MM.1S (cell line): Measurements from ENCODE around the gene NCAPH2.

Experiments
- DNase-seq: peaks from one replicate; pipeline ENCODE4 v3.0.0-alpha.2; 2015
- H2AFZ ChIP-seq: fragments of 300-600 bp; sonication (generic); 2 replicates; pipeline ENCODE4 v1.6.0; 2016; ENCODE audit warnings: antibody characterized with exemption, low read length
- H3F3A ChIP-seq: fragments of 300-600 bp; sonication (generic); 2 replicates; pipeline ENCODE4 v1.6.1; 2016; ENCODE audit warnings: mild to moderate bottlenecking, antibody characterized with exemption, low read length, moderate library complexity, mixed read lengths; ENCODE audit not compliant: insufficient read depth
- H3K27ac ChIP-seq: fragments of 300-600 bp; sonication (generic); 2 replicates; pipeline ENCODE4 v1.5.1; 2016; ENCODE audit warnings: mild to moderate bottlenecking, low read length
- H3K27me3 ChIP-seq: fragments of 300-600 bp; sonication (generic); replicated peaks from 2 replicates; pipeline ENCODE4 v1.6.0; 2016; ENCODE audit warnings: low read length; ENCODE audit not compliant: insufficient read depth
- H3K36me3 ChIP-seq: fragments of 300-600 bp; sonication (generic); replicated peaks from 2 replicates; pipeline ENCODE4 v1.6.1; 2016; ENCODE audit warnings: mild to moderate bottlenecking, low read length, mixed read lengths; ENCODE audit not compliant: insufficient read depth
- H3K4me1 ChIP-seq: fragments of 300-600 bp; sonication (generic); 2 replicates; pipeline ENCODE4 v1.6.1; 2016; ENCODE audit warnings: low read length, mixed read lengths
- H3K4me2 ChIP-seq: fragments of 300-600 bp; sonication (generic); 2 replicates; pipeline ENCODE4 v1.6.0; 2016; ENCODE audit warnings: low read depth, low read length
- H3K4me3 ChIP-seq: fragments of 300-600 bp; sonication (generic); 2 replicates; pipeline ENCODE4 v1.5.1; 2016; ENCODE audit warnings: low read length, mixed read lengths
- H3K79me2 ChIP-seq: fragments of 300-600 bp; sonication (generic); 2 replicates; pipeline ENCODE4 v1.6.1; 2016; ENCODE audit warnings: mixed run types, low read length, mixed read lengths
- H3K9ac ChIP-seq: fragments of 300-600 bp; sonication (generic); 2 replicates; pipeline ENCODE4 v1.6.1; 2016; ENCODE audit warnings: low read length, mixed read lengths
- H3K9me2 ChIP-seq: fragments of 300-600 bp; sonication (generic); replicated peaks from 2 replicates; pipeline ENCODE4 v1.6.1; 2016; ENCODE audit warnings: mild to moderate bottlenecking, low read length, mixed read lengths; ENCODE audit not compliant: insufficient read depth
- H3K9me3 ChIP-seq: fragments of 300-600 bp; sonication (generic); replicated peaks from 2 replicates; pipeline ENCODE4 v1.6.1; 2016; ENCODE audit warnings: mild to moderate bottlenecking, low read length, mixed read lengths; ENCODE audit not compliant: insufficient read depth
- H4K20me1 ChIP-seq: fragments of 300-600 bp; sonication (generic); 2 replicates; pipeline ENCODE4 v1.6.1; 2016; ENCODE audit warnings: mild to moderate bottlenecking, low read length, moderate library complexity, mixed read lengths; ENCODE audit not compliant: insufficient read depth
- EZH2 ChIP-seq: fragments of 300-600 bp; sonication (generic); optimal IDR thresholded peaks from 2 replicates; pipeline ENCODE3; 2017; ENCODE audit warnings: low read depth, mild to moderate bottlenecking, antibody characterized with exemption, low read length, mixed read lengths
- EZH2phosphoT487 ChIP-seq: fragments of 300-600 bp; sonication (generic); IDR thresholded peaks from 2 replicates; pipeline ENCODE4 v1.6.1; 2018; ENCODE audit warnings: antibody characterized with exemption, low read length
- TF ChIP-seq, protein P1 (sequence below): fragments of 300-600 bp; sonication (generic); IDR thresholded peaks from 2 replicates; pipeline ENCODE4 v1.5.1; 2016; ENCODE audit warnings: antibody characterized with exemption, low read length, mixed read lengths

NCAPH2 gene

DNA sequence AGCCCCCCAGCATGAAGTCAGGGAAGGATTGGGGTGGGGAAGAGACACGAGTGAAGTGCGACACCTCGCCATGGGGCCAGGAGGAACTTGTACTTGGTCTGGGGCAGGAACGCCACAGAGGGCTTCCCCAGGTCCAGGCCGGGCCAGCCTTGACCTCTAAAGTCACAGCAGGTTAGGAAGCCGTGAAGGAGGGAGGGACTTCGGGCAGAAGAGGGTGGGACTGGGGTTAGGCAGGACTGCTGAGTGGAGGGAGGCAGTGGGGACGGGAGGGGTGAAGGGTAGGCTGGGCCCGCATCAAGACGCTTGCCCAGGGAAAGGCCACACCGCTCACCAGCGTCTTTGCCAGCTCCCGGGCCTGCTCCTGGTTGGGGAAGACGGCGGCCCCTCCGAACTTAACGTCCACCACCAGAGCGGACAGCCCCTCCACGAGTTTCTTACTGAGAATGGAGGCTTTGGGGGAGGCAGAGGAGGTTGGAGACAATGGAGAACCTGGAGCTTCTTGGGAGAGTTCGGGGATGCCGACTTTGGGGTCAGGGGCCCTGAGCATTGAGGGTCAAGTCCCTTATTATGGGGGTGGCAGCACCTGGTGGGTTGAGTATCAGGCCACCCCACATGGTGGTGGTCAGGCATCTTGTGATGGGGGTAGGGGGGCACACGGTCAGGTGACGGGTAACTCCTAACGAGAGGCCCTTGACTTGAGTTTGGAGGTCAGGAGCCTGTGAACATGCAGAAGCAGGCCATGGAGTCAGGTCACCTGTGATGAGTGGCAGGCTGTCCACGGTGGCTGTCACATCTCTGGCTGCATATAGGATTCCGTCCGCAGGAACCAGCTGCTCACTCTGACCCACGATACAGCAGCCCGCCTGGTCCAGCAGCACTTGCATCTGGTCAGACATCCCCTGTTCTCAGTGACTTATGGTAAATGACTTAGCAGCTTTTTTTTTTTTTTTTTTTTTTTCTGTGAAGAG, 19.1 kb downstream of the NCAPH2 start:
- Histone ChIP-seq H3K9ac (peak overlapping the region; percentile 92), H3K4me3 (peak overlapping the region; percentile 88), H3K27me3 (peaks cover 9% of the 10 kb centered on the region; the same call in 1 of the 2 replicates), H3K27ac (peak overlapping the region; percentile 87), H3K79me2 (peaks cover 35% of the 10 kb centered on the region), H3K9me3 (no peaks in the 10 kb centered on the region), H3F3A (peaks cover 26% of the 10 kb centered on the region), H3K9me2 (no peaks in the 10 kb centered on the region), H3K36me3 (no peaks in the 10 kb centered on the region), H2AFZ (peak overlapping the region; percentile 23; the same call in 1 of the 2 replicates), H3K4me1 (peaks cover 30% of the 10 kb centered on the region), H3K4me2 (peak overlapping the region; percentile 91), H4K20me1 (no peaks in the 10 kb centered on the region)
- DNase-seq = no peak
- TF ChIP-seq, protein P1, sequence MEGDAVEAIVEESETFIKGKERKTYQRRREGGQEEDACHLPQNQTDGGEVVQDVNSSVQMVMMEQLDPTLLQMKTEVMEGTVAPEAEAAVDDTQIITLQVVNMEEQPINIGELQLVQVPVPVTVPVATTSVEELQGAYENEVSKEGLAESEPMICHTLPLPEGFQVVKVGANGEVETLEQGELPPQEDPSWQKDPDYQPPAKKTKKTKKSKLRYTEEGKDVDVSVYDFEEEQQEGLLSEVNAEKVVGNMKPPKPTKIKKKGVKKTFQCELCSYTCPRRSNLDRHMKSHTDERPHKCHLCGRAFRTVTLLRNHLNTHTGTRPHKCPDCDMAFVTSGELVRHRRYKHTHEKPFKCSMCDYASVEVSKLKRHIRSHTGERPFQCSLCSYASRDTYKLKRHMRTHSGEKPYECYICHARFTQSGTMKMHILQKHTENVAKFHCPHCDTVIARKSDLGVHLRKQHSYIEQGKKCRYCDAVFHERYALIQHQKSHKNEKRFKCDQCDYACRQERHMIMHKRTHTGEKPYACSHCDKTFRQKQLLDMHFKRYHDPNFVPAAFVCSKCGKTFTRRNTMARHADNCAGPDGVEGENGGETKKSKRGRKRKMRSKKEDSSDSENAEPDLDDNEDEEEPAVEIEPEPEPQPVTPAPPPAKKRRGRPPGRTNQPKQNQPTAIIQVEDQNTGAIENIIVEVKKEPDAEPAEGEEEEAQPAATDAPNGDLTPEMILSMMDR = no peak
- TF ChIP-seq EZH2phosphoT487 (no peak), EZH2 (no peak)

DNA sequence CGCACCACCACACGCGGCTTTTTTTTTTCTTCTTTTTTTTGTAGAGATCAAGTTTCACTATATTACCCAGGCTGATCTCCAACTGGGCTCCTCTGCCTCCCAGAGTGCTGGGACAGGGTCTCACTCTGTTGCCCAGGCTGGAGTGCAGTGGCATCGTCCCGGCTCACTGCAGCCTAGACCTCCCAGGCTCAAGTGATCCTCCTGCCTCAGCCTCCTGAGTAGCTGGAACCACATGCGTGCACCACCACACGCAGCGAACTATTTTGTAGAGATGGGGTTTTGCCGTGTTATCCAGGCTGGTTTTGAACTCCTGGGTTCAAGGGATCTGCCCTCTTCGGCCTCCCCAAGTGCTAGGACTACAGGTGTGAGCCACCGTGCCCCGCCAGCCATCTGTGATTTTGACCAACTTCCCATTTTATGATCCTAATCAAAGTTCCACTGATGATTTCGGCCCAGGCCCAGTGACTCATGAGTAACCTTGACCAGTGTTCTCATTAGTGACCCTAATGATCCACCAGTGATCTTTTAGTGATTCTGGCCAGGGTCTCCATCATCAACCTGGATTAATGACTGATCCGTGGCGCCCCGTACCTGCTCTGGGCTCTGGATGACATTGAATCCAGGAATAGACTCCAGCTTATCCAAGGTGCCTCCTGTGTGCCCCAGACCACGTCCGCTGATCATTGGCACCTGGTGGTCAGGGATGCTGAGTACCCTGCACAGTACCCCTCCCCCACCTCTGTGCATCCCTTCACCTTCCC, 20.1 kb downstream of the NCAPH2 start:
- no peaks in the 10 kb centered on the region for H3K9me3 ChIP-seq
- peaks cover 30% of the 10 kb centered on the region for H3F3A ChIP-seq
- H3K27me3 ChIP-seq = peaks cover 9% of the 10 kb centered on the region; the same call in 1 of the 2 replicates
- no peaks in the 10 kb centered on the region for H3K36me3 ChIP-seq
- no peaks in the 10 kb centered on the region for H4K20me1 ChIP-seq
- no peak overlapping the region for H3K4me2 ChIP-seq
- no peak for TF ChIP-seq EZH2
- no peak for TF ChIP-seq EZH2phosphoT487
- TF ChIP-seq, protein P1 = no peak
- no peak overlapping the region for H3K27ac ChIP-seq
- no peak overlapping the region for H3K4me3 ChIP-seq
- peaks cover 29% of the 10 kb centered on the region for H3K4me1 ChIP-seq
- H2AFZ ChIP-seq = no peak overlapping the region
- H3K9me2 ChIP-seq = no peaks in the 10 kb centered on the region
- H3K79me2 ChIP-seq = peaks cover 26% of the 10 kb centered on the region
- DNase-seq = no peak
- H3K9ac ChIP-seq = no peak overlapping the region

DNA sequence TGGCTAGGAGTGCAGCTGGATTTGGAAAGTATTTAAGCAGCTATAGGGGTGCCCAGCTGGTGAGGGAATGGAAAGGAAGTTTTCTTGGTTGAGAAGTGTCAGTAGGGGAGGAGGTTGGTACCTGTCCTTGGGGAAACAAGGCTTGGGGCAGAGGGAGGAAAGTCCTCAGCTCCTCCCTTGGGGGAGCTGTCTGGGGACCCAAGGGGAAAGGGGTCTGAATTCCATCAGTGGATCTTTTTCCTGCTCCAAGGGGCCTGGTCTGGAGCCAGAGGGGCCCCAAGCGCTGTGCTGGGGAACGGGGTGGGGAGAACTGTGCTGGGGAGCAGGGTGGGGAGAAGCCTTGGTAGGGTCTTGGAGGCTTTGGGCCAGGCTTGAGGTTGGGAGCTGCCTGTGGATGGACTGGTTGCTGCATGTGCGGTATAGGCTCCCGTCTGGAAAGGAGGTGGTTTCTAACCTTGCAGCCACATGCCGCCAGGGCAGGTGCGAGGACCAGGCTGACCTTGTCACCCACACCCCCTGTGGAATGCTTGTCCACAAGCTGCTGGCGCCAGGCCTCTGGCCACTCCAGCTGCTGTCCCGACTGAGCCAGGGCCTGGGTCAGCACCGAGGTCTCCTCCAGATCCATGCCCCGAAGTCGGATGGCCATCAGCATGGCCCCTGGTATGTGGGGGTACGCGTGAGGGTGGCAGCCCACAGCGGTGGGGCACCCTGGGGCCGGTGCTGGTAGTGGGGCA, 20.8 kb downstream of the NCAPH2 start:
- Histone ChIP-seq H3K9me3 (no peaks in the 10 kb centered on the region), H2AFZ (no peak overlapping the region), H3K9ac (no peak overlapping the region), H3K36me3 (no peaks in the 10 kb centered on the region), H3F3A (peaks cover 30% of the 10 kb centered on the region), H3K4me2 (no peak overlapping the region), H3K27ac (no peak overlapping the region), H3K27me3 (peaks cover 9% of the 10 kb centered on the region; the same call in 1 of the 2 replicates), H3K9me2 (no peaks in the 10 kb centered on the region), H3K4me1 (peaks cover 24% of the 10 kb centered on the region), H3K79me2 (peaks cover 18% of the 10 kb centered on the region), H3K4me3 (no peak overlapping the region), H4K20me1 (no peaks in the 10 kb centered on the region)
- TF ChIP-seq, protein P1 = no peak
- no peak for TF ChIP-seq EZH2phosphoT487
- no peak for TF ChIP-seq EZH2
- DNase-seq = no peak
